ENCODE measurements around the gene ANAPC16.
A peak's percentile ranks its signal among the peaks of the same experiment; 100 is the strongest.

Gene ANAPC16

GRCh38 chr10:72215611-72216549 lies at the start of gene ANAPC16, which contains the start of gene ASCC1:
Gene ANAPC16, plus strand, starts transcription at chr10:72216012. Its CDS starts 7,903 bp downstream, at chr10:72223915.
Gene ASCC1, minus strand, starts transcription at chr10:72216276. Its CDS starts 2,978 bp downstream, at chr10:72213298.
- no peak for TF ChIP-seq CTCF (IDR thresholded peaks at IDR 0.05; ENCODE audit: low read length, missing control alignments)
- peak; percentile 95 for DNase-seq (ENCODE audit: low read depth)
- H3K4me3 ChIP-seq (replicated peaks; ENCODE audit: low read depth, low read length) = peak within 1 kb of the TSS; percentile 79

GRCh38 chr10:72167118-72167517 lies 48.7 kb upstream of the ANAPC16 start:
- no peak overlapping the region for H3K4me3 ChIP-seq (replicated peaks; ENCODE audit: low read depth, low read length)
- no peak for DNase-seq (ENCODE audit: low read depth)
- TF ChIP-seq CTCF (IDR thresholded peaks at IDR 0.05; ENCODE audit: low read length, missing control alignments) = no peak

- no peak for TF ChIP-seq CTCF (IDR thresholded peaks at IDR 0.05; ENCODE audit: low read length, missing control alignments)
- no peak overlapping the region for H3K4me3 ChIP-seq (replicated peaks; ENCODE audit: low read depth, low read length)
- DNase-seq (ENCODE audit: low read depth) = peak; percentile 22
Observed at GRCh38 chr10:72170263-72170662, 45.5 kb upstream of the ANAPC16 start.

- no peak for DNase-seq (ENCODE audit: low read depth)
- no peak overlapping the region for H3K4me3 ChIP-seq (replicated peaks; ENCODE audit: low read depth, low read length)
- TF ChIP-seq CTCF (IDR thresholded peaks at IDR 0.05; ENCODE audit: low read length, missing control alignments) = no peak
Observed at GRCh38 chr10:72170733-72171132, 45.1 kb upstream of the ANAPC16 start.

GRCh38 chr10:72171175-72171630 lies 44.6 kb upstream of the ANAPC16 start:
- no peak for TF ChIP-seq CTCF (IDR thresholded peaks at IDR 0.05; ENCODE audit: low read length, missing control alignments)
- H3K4me3 ChIP-seq (replicated peaks; ENCODE audit: low read depth, low read length) = no peak overlapping the region
- peak; percentile 85 for DNase-seq (ENCODE audit: low read depth)

- TF ChIP-seq CTCF (IDR thresholded peaks at IDR 0.05; ENCODE audit: low read length, missing control alignments) = no peak
- DNase-seq (ENCODE audit: low read depth) = no peak
Observed at GRCh38 chr10:72173262-72173618, 42.6 kb upstream of the ANAPC16 start.

More at GRCh38 chr10:72173262-72173618, 42.6 kb upstream of the ANAPC16 start:
- H3K4me3 ChIP-seq (replicated peaks; ENCODE audit: low read depth, low read length) = no peak overlapping the region

Data from fibroblast of pulmonary artery (primary cell).